ENCODE results near the gene MCF2.

DNA sequence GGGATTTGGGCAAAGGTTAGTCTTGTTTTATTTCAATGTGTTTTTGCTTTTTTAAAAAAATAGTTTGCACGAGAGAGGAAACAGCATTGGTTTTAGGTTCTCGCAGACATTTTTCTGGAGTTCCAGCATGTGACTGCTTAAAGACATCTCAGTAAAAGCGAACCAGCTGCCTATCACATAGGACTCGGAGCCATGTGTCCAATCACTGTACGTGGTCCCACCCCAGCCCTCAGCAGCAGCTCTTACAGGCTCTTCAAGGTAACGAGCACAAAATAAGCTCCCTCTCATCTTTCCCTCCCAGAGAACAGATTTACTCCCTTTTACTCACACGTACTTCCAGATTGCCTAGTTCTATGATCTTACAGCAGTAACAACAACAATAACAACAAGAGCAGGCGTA, 68.7 kb downstream of the MCF2 start:
- TF ChIP-seq, protein P1, sequence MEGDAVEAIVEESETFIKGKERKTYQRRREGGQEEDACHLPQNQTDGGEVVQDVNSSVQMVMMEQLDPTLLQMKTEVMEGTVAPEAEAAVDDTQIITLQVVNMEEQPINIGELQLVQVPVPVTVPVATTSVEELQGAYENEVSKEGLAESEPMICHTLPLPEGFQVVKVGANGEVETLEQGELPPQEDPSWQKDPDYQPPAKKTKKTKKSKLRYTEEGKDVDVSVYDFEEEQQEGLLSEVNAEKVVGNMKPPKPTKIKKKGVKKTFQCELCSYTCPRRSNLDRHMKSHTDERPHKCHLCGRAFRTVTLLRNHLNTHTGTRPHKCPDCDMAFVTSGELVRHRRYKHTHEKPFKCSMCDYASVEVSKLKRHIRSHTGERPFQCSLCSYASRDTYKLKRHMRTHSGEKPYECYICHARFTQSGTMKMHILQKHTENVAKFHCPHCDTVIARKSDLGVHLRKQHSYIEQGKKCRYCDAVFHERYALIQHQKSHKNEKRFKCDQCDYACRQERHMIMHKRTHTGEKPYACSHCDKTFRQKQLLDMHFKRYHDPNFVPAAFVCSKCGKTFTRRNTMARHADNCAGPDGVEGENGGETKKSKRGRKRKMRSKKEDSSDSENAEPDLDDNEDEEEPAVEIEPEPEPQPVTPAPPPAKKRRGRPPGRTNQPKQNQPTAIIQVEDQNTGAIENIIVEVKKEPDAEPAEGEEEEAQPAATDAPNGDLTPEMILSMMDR (IDR thresholded peaks at IDR 0.05), result no peak
- TF ChIP-seq POLR2A (IDR thresholded peaks at IDR 0.05), result no peak
